Duodenal mucosa (tissue), 2 donors: ENCODE data around the gene ADD2.
"Not testable (repeated sequence)": the region's sequence is repeated elsewhere in the genome, so short reads cannot be mapped to it uniquely, and the experiment has no call there.

Source experiments
- H3K27ac ChIP-seq: one replicate; pipeline ENCODE4 v1.7.0; 2013; ENCODE audit warnings: low read depth, low read length
- H3K27me3 ChIP-seq, 2 donors: one replicate each; pipeline ENCODE4 v1.7.0; 2013; ENCODE audit warnings: low read length in 2 of 2, control low read depth in 1 of 2; ENCODE audit not compliant: insufficient read depth in 2 of 2, control insufficient read depth in 1 of 2
- H3K36me3 ChIP-seq, 2 donors: one replicate each; pipeline ENCODE4 v1.7.0; 2013; ENCODE audit warnings: low read length in 2 of 2, control low read depth in 1 of 2; ENCODE audit not compliant: insufficient read depth in 2 of 2, control insufficient read depth in 1 of 2
- H3K4me1 ChIP-seq, 2 donors: one replicate each; pipeline ENCODE4 v1.7.0; 2013; ENCODE audit warnings: low read length in 2 of 2, control low read depth in 1 of 2; ENCODE audit not compliant: insufficient read depth in 2 of 2, control insufficient read depth in 1 of 2
- H3K4me3 ChIP-seq, 2 donors: one replicate each; pipeline ENCODE4 v1.7.0; 2013; ENCODE audit warnings: low read length in 2 of 2, low read depth in 1 of 2
- H3K9ac ChIP-seq, 2 donors: one replicate each; pipeline ENCODE4 v1.7.0; 2013; ENCODE audit warnings: low read length in 2 of 2, low read depth in 1 of 2
- H3K9me3 ChIP-seq, 2 donors: one replicate each; pipeline ENCODE4 v1.7.0; 2013; ENCODE audit warnings: low read length in 2 of 2, control low read depth in 1 of 2; ENCODE audit not compliant: control insufficient read depth in 1 of 2

The ADD2 gene

DNA sequence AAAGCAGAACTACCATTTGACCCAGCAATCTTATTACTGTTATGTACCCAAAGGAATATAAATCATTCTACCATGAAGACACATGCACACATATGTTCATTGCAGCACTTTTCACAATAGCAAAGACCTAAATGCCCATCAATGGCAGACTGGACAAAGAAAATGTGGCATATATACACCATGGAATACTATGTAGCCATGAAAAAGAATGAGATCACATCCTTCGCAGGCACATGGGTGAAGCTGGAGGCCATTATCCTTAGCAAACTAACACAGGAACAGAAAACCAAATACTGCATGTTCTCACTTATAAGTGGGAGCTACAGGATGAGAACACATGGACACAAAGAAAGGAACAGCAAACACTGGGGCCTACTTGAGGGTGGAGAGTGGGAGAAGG is 28.5 kb downstream of the ADD2 start:
- not testable (repeated sequence) for H3K9ac ChIP-seq, H3K27ac ChIP-seq, H3K4me3 ChIP-seq, H3K4me1 ChIP-seq, H3K36me3 ChIP-seq, H3K9me3 ChIP-seq, H3K27me3 ChIP-seq

DNA sequence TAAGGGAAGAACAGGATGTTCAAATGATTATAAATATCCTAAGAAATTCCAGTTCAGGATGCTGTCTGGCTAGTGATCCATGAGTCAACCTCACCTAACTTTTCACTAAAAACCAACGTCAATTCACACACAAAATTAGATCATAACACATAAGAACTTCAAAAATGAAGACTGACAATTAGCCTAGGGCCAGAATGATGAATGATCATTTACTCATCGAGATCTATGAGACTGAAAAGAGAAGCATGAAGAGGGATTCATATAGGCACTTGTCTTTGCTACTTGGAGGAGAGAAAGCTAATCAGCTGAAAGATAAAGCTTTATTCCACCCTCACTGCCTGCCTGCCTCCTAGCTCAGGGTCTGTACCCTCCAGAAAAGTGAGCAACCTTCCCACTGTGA is 29.8 kb downstream of the ADD2 start:
- Histone ChIP-seq H3K27me3 (peaks cover 5 to 10% of the 10 kb centered on the region in 2 donors), H3K27ac (no peak overlapping the region), H3K9ac (no peak overlapping the region), H3K9me3 (no peaks in the 10 kb centered on the region), H3K36me3 (no peaks in the 10 kb centered on the region), H3K4me3 (no peak overlapping the region), H3K4me1 (no peaks in the 10 kb centered on the region)

DNA sequence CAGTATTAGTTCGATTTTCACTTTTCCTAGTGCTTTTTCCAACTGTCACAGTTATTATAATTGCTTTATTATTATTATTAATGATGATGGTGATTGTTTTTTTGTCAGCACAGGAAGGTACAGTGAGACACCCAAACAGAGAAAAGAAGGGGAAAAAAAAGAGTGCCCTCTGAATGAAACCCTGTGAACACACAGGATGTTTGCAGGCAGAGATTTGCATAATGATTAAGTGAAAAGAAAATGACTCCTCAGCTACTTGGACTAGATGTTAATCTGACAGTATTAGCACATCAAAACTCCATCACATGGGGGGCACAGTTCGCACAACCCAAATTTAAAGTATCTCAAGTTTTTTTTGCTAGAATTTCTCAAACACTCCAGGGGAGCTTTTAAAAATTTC is 32.9 kb downstream of the ADD2 start:
- H3K9me3 ChIP-seq, result no peaks in the 10 kb centered on the region
- no peak overlapping the region for H3K4me3 ChIP-seq
- H3K27ac ChIP-seq, result no peak overlapping the region
- no peaks in the 10 kb centered on the region for H3K36me3 ChIP-seq
- H3K27me3 ChIP-seq, result peaks cover 5 to 10% of the 10 kb centered on the region in 2 donors
- no peaks in the 10 kb centered on the region for H3K4me1 ChIP-seq
- no peak overlapping the region for H3K9ac ChIP-seq

DNA sequence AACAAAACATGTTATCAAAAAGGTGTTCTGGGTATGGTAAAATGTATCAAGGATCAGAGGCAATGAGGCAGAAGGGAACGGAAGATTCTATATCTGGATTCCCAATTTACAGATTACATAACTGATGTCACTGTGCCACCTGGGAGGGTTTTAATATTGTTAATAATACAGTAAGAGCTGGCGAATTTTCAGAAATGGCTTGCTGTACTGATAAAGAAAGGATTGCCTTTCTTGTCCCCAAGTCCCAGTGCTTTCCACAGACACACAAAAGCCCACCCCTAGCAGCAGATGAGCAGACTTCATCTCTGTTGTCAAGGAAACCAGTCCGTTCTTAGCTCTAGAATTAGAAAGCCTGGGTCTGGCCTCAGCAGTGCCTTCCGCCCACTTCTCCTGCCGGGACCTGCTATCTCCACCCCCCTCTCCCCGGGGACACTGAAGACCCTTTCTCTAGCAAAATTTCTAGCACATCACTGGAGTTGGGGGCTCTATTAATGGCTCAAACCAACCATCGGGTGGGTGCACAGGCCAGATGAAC is 34.3 kb downstream of the ADD2 start:
- Histone ChIP-seq H3K4me3 (no peak overlapping the region), H3K27ac (no peak overlapping the region), H3K9ac (no peak overlapping the region), H3K4me1 (no peaks in the 10 kb centered on the region), H3K27me3 (peaks cover 5 to 10% of the 10 kb centered on the region in 2 donors), H3K36me3 (no peaks in the 10 kb centered on the region), H3K9me3 (no peaks in the 10 kb centered on the region)

DNA sequence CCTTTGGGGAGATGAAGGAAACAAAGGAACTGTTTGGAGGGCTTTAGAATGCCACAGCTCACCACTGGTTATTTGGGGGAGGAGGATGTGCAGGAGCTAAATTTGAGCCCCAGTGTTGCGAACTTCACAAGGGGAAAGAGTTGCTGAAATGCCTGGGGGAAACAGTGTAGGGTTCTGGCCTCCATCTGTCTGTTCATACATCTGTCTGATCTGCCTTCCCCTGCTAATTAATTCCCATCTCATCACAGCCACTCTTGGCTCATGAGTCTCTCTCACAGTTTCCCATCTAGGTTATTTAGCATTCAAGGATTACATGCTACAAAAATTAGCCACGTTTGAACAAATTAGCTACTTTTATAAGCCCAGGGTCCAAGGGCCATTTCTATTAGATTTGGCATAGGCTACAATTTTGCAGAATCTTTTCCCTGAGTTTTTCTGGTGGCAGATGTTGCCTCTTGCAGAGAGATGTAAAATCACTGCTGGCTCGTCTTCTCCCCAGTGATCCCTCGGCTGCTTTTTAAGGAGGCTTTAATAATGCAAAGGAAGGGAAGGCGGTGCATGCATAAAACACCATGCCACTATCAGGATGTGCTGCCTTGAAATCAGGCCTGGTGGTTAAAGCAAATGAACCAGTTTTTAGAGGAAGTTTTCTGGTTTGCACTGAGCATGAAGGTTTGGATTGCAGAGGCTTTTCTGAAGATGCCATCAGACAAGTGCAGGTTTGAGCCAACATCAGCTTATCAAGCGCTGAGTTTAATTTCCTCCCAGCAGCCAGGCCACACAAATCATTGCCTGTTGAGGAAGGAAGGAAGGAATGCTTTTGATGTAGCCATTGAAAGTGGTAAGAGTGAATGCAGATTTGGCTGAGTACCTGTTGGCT is 35.0 kb downstream of the ADD2 start:
- H3K4me1 ChIP-seq, result no peaks in the 10 kb centered on the region
- no peaks in the 10 kb centered on the region for H3K36me3 ChIP-seq
- no peak overlapping the region for H3K9ac ChIP-seq
- H3K27me3 ChIP-seq, result peaks cover 5 to 10% of the 10 kb centered on the region in 2 donors
- H3K27ac ChIP-seq, result no peak overlapping the region
- H3K9me3 ChIP-seq, result no peaks in the 10 kb centered on the region
- H3K4me3 ChIP-seq, result no peak overlapping the region

DNA sequence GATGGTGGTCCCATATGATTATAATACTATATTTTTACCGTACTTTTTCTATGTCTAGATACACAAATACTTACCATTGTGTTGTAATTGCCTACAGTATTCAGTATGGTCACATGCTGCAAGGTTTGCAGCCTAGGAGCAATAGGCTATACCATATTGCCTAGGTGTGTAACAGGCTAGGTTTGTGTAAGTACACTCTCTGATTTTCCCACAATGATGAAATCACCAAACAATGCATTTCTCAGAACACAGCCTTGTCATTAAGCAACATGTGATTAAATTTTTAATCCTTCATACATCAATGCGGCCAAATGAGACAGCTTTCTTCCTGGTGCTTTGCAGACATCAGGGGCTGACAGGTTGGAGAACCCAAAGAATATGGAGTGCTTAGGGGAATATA is 37.3 kb downstream of the ADD2 start:
- no peak overlapping the region for H3K27ac ChIP-seq
- no peaks in the 10 kb centered on the region for H3K4me1 ChIP-seq
- H3K9me3 ChIP-seq, result no peaks in the 10 kb centered on the region
- H3K9ac ChIP-seq, result no peak overlapping the region
- H3K36me3 ChIP-seq, result no peaks in the 10 kb centered on the region
- peaks cover 9 to 10% of the 10 kb centered on the region in 2 donors for H3K27me3 ChIP-seq
- no peak overlapping the region for H3K4me3 ChIP-seq

DNA sequence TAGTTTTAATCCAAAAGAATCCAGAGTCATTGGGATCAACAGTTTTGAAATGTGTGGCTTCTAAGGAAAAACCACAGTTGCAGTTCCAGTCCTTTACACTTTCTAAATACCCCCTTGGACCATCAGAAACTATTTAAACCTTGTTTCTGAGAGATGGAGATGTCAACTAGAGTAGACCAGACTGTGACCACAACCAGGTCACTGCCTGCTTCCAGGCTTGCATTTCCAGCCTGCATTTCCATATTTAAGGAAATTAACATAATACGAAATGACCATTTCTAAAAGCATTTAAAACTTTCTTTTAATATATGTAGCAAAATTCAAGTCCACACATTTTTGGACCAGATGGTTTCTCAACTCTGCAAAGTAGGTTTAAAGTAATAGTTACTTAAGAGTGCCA is 38.4 kb downstream of the ADD2 start:
- Histone ChIP-seq H3K27ac (no peak overlapping the region), H3K4me1 (no peaks in the 10 kb centered on the region), H3K9ac (no peak overlapping the region), H3K4me3 (no peak overlapping the region), H3K27me3 (peaks cover 9 to 10% of the 10 kb centered on the region in 2 donors), H3K36me3 (no peaks in the 10 kb centered on the region), H3K9me3 (no peaks in the 10 kb centered on the region)

DNA sequence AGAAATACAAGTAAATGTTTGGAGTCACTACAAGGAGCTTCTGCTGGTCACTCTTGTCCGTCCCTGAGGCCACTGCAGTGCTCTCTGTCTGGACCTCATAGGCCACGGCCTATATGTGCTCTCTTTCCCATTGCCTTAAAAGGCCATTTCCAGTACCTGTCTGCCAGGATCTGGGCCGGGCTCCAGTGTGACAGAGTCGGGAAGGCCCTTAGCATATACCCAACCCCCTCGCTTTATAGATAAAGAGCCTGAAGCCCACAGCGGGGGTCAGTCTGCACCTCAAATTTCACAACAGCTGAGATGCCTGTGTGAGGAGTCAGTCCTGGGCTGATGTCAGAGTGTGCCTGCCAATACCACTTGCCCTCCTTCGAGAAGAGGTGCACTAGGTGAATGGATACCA is 39.9 kb downstream of the ADD2 start:
- no peaks in the 10 kb centered on the region for H3K36me3 ChIP-seq
- no peak overlapping the region for H3K4me3 ChIP-seq
- no peaks in the 10 kb centered on the region for H3K9me3 ChIP-seq
- H3K27me3 ChIP-seq, result peaks cover 0 to 4% of the 10 kb centered on the region in 2 donors
- no peak overlapping the region for H3K9ac ChIP-seq
- H3K4me1 ChIP-seq, result no peaks in the 10 kb centered on the region
- no peak overlapping the region for H3K27ac ChIP-seq

DNA sequence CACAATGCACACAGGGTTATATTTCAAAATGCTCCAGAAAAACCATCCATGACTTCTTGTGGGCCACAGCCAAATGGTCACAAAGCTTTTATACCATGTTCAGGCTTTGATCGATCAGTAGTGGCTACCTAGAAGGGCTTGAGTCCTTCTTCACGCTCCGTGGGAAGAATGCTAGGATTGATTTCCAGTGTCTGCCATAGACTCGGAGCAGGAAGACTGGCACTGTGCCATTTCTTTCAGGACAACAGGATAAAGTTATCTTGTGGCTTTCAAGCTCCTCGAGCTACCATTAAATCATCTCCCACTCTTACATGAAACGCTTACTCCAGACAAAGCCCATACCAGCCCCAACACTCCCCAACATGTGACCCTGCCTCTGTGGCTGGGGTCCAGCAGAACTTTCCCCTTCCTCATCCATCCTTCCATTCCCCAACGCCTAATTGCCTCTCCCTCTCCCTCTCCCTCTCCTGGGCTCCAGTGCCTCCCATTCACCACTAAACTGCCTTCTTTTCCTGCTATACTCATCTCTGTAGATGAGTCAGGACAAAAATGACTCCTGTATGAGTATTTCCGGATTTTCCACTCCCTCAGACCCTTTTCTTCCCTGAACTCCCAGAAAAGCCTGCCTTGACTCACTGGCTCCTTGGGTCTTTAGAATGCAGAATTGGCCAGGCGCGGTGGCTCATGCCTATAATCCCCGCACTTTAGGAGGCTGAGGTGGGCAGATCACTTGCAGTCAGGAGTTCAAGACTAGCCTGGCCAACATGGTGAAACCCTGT is 40.9 kb downstream of the ADD2 start:
- no peak overlapping the region for H3K4me3 ChIP-seq
- H3K36me3 ChIP-seq, result no peaks in the 10 kb centered on the region
- no peak overlapping the region for H3K27ac ChIP-seq
- H3K27me3 ChIP-seq, result peaks cover 0 to 4% of the 10 kb centered on the region in 2 donors
- H3K4me1 ChIP-seq, result no peaks in the 10 kb centered on the region
- H3K9me3 ChIP-seq, result no peaks in the 10 kb centered on the region
- no peak overlapping the region for H3K9ac ChIP-seq

DNA sequence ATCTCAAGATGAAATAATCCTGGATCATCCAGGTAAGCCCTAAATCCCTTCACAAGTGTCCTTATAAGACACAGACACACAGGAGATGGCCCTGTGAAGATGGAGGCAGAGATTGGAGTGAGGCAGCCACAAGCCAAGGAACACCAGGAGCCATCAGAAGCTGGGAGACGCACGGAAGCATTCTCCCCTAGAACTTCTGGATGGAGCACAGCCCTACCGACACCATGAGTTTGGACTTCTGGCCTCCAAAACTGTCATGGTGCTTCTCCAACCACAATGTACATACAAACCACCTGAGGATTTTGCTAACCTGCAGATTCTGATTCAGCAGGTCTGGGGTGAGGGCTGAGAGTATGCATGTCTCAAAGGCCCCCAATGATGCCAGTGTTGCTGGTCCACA is 42.5 kb downstream of the ADD2 start:
- Histone ChIP-seq H3K27ac (no peak overlapping the region), H3K4me3 (no peak overlapping the region), H3K9ac (no peak overlapping the region), H3K9me3 (no peaks in the 10 kb centered on the region), H3K27me3 (peaks cover 0 to 4% of the 10 kb centered on the region in 2 donors), H3K36me3 (no peaks in the 10 kb centered on the region), H3K4me1 (no peaks in the 10 kb centered on the region)
